Brain pericyte (primary cell): ENCODE results near the gene CPM.
A peak's percentile ranks its signal among the peaks of the same experiment; 100 is the strongest.
"Not testable (repeated sequence)": the region's sequence is repeated elsewhere in the genome, so short reads cannot be mapped to it uniquely, and the experiment has no call there.

Experiments used
- DNase-seq: peaks from one replicate; pipeline ENCODE4 v3.0.0-alpha.2; 2012; ENCODE audit warnings: low read depth, low spot score

CPM gene

DNA sequence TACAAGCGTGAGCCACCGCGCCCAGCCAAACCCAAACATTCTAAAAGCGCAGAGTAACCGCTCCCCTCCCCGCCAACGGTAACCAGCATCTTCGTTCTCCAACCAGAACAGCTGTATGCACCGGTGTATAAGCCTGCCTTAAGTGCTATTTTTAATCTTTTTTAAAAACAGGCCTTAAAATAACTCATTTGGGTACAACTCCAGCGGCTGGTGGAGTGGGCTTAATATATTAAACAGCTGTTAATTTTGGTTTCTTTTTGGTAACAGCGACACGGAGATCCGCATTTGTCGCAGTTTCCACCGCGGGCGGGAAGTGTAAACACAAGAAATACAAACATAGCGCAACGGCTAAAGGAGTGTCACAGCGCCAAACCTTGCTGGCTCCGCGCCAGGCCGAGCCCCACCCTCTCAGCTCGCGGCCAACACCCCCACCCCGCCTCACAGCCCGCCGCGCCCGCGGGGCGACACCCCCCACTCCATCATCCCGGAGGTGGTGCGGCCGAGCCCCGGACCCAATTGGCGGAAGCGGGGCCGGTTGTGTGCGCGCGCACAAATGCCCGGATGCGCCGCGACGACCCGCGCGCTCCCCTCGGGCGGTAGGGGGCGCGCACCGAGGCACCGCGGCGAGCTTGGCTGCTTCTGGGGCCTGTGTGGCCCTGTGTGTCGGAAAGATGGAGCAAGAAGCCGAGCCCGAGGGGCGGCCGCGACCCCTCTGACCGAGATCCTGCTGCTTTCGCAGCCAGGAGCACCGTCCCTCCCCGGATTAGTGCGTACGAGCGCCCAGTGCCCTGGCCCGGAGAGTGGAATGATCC lies 125.2 kb downstream of the CPM start, which contains the start of gene MDM2:
Gene MDM2 (plus strand): TSS at position 602 of the 812 bp plus-strand sequence. CDS start 301 bp downstream, outside the sequence.
- DNase-seq, result peak; percentile 61

DNA sequence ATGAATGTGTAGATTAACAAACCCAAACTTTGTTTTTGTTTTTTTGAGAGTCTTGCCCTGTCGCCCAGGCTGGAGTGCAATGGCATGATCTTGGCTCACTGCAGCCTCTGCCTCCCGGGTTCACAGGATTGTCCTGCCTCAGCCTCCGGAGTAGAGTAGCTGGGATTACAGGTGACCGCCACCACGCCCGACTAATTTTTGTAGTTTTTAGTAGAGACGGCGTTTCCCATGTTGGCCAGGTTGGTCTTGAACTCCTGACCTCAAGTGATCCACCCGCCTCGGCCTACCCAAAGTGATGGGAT lies 125.7 kb downstream of the CPM start:
- not testable (repeated sequence) for DNase-seq

DNA sequence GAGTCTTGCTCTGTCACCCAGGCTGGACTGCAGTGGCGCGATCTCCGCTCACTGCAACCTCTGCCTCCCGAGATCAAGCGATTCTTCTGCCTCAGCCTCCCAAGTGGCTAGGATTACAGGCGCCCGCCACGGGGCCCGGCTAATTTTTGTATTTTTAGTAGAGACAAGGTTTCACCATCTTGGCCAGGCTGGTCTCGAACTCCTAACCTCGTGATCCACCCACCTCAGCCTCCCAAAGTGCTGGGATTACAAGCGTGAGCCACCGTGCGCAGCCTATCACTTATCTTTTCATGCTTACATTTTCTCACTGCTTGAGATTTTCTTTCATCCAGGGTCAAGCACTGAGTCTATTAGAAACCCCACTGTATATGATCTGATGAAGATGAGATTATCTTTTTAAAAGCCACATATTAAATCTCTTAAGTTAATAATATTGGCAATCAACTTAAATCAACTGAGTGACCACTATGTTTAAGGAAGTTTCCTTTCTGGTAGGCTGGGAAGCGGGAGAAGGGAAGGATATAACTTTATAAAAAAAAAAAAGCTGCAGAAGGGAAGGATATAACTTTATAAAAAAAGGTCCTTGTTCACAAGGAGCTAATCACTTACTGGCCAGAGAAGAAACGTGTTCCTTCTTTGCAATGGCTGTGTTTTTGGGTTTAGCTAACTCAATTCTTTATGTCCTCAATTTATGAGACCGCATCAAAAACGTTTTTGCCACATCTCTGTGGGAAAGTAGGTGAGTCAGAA lies 126.3 kb downstream of the CPM start:
- DNase-seq, result no peak

DNA sequence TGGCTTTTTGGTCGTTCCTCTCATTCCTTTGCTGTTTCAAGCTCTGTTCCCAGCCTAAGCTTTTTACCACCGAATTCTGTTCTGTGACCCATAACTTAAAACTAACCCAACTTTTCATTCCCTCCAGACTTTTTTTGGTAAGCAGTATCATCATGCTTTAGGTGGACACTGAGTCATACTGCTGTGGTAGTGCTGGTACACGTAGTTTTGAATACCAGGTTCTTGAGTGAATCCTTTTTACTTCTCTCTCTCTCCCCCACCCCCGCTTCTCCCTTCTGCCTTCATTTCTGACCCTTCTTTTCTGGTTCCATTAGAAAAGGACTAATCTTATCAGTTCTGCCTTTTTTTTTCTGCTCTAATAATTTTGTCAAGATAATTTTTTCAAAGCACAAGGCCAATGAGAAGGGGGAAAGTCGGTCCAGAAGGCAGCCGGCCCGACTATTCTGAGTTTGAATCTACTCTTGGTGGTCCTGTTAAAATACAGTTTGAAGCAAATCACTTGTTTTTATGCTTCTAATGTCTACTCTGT lies 127.3 kb downstream of the CPM start:
- DNase-seq, result no peak

DNA sequence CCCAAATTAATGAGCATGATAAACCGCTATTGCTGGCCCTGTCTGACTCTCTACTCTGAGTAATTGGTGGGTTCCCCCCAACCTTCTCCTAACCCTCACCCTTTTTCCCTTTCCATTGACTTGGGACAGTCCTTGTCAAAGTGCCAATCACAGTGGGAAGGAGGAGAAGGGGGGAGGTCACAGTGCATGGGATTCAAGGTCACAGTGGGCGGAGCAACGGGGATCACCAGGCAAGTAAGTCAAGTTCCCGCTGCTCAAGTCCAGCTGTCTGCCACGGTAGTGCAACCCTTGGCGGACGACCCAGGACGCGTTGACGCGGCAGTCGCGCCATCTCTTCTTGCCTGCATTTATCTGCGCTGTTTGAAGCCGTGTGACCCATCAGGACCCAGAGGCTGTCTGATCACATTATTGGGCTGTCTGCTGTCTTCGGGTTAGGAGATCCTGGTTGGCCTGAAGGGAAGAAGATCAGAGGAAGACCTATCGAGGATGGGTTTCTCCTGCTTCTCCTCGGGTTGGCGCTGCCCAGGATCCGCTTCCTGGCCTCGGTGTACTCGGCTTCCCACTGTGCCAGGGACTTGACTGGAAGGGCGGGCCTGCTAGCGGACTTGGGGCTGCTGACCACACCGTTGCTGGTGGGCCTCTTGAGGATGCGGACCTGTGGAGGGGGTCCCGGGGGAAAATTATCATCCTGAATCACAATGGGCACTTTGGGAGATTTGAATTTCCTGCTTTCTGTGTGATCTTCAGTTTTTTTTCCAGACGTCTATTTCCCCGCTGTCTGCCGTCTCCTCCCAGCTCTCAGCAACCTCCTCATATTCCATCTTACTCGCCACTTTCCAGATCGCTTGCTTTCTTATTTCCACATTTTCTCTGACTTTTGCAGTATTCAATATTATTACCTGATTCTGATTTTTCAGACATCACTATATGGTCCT lies 128.0 kb downstream of the CPM start:
- no peak for DNase-seq

DNA sequence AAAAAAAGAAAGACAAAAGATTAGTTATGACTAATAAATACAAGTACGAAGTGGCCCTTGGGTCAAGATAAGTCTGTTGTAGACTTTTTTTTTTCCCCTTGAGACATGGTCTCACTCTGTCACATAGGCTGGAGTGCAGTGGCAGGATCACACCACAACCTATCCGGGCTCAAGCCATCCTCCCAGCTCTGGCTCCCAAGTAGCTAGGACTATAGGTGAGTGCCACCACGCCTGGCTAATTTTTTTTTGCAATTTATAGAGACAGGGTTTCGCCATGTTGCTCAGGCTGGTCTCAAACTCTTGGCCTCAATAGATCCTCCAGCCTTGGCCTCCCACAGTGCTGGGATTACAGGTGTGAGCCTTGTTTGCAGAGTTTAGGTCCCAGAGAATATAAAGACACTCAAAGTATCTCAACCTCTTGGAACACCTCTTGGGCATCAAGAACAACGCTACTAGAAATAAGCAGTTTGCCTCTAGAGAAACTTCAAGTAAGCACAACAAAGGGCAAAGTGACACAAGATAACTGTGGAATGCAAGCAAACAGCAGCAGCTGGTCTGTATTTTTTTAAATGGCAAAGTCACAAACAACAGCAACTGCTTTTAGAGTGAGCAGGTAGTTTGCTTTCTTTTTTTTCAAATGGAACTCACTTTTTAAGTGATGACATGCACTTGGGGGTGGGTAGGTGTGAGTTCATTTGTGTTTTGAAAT lies 128.9 kb downstream of the CPM start:
- DNase-seq, result no peak

DNA sequence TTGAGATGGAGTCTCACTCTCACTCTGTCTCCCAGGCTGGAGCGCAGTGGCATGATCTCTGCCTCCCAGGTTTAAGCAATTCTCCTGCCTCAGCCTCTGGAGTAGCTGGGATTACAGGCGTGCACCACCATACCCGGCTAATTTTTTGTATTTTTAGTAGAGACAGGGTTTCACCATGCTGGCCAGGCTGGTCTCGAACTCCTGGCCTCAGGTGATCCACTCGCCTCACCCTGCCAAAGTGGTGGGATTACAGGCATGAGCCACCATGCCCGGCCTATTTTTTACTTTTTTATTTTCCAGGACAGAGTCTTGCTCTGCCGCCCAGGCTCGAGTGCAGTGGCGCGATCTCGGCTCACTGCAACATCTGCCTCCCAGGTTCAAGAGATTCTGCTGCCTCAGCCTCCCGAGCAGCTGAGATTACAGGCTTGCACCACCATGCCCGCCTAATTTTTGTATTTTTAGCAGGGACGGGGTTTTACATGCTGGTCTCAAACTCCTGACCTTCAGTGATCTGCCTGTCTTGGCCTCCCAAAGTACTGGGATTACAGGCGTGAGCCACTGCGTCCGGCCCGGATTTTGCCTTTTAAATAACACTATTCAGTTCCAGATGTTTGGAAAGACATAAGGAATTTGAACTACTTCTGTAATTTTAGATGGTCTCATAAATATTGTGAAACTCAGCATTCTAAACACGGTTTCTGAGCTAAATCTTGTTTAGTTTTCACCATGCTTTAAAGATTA lies 129.9 kb downstream of the CPM start:
- DNase-seq, result not testable (repeated sequence)

DNA sequence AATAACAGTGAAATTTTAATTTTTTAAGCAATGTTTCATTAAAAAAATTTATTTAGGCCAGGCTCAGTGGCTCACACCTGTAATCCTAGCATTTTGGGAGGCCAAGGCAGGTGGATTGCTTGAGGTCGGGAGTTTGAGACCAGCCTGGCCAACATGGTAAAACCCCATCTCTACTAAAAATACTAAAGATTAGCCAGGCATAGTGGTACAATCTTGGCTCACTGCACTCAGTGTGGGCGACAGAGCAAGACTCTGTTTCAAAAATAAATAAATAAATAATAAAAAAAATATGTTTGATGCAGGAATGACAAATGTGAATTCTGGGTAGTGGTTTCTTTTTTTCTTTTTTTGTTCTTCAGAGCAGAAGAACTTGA lies 130.6 kb downstream of the CPM start:
- not testable (repeated sequence) for DNase-seq
